Daoy (cell line): ENCODE data around the gene DNAH1. TPM values are rescaled to one million over a fixed set of nuclear protein-coding genes. Genes with fewer than 3 reads are reported as not detected.
A peak's percentile ranks its signal among the peaks of the same experiment; 100 is the strongest.

Experiments used
- DNase-seq: peaks from one replicate; pipeline ENCODE4 v3.0.0-alpha.2; 2015; ENCODE audit warnings: low read depth
- total RNA-seq: library from RNA; depleted of rRNA; stranded (reverse); fragments of >200 nt; shearing (Covaris generic); gene quantifications from 2 replicates; pipeline ENCODE4 v1.2.3, GENCODE V29; 2014; rRNA removed

The DNAH1 gene
- total RNA-seq, 1 experiment from 2014 or later: 0.74 TPM

GRCh38 chr3:52444860-52445793, 129.0 kb downstream of the DNAH1 start, which contains the start of gene SEMA3G:
TSS of gene SEMA3G (minus strand) at chr3:52445103. CDS start at chr3:52445027, 76 bp downstream.
- DNase-seq: peak; percentile 67

- DNase-seq: no peak
Measured at GRCh38 chr3:52446042-52446441, 129.9 kb downstream of the DNAH1 start.

- DNase-seq: peak; percentile 48
Measured at GRCh38 chr3:52446631-52447511, 130.8 kb downstream of the DNAH1 start.

GRCh38 chr3:52447512-52448355, 131.6 kb downstream of the DNAH1 start:
- no peak for DNase-seq

Other genes starting within 250 kb of the DNAH1 start
- gene POC1A, start 161.9 kb upstream of the DNAH1 start, total RNA-seq: 6.0 and 8.6 TPM in 2 replicates
- gene ALAS1, start 118.2 kb upstream of the DNAH1 start, total RNA-seq: 35.5 and 50.2 TPM in 2 replicates
- not detected in 2 replicates for gene TLR9, start 90.7 kb upstream of the DNAH1 start, total RNA-seq
- 103 and 109 TPM in 2 replicates for gene TWF2, start 77.2 kb upstream of the DNAH1 start, total RNA-seq
- 2.3 and 6.6 TPM in 2 replicates for gene PPM1M, start 70.6 kb upstream of the DNAH1 start, total RNA-seq
- gene WDR82, start 37.7 kb upstream of the DNAH1 start, total RNA-seq: 27.7 and 31.1 TPM in 2 replicates
- gene GLYCTK, start 28.5 kb upstream of the DNAH1 start, total RNA-seq: 5.3 and 5.7 TPM in 2 replicates
- 38.2 and 47.8 TPM in 2 replicates for gene BAP1, start 93.7 kb downstream of the DNAH1 start, total RNA-seq
- gene PHF7, start 94.3 kb downstream of the DNAH1 start, total RNA-seq: 8.6 and 12.4 TPM in 2 replicates
- gene SEMA3G, start 128.8 kb downstream of the DNAH1 start, total RNA-seq: 0.34 TPM in 1 of 2 replicates, not detected in the other
- gene TNNC1, start 137.7 kb downstream of the DNAH1 start, total RNA-seq: not detected in 2 replicates
- 18.7 and 19.0 TPM in 2 replicates for gene NISCH, start 139.3 kb downstream of the DNAH1 start, total RNA-seq
- not detected in 2 replicates for gene STAB1, start 179.0 kb downstream of the DNAH1 start, total RNA-seq
- gene NT5DC2, start 217.5 kb downstream of the DNAH1 start, total RNA-seq: 68.6 and 73.1 TPM in 2 replicates
- 3.8 and 13.9 TPM in 2 replicates for gene UQCC5, start 220.3 kb downstream of the DNAH1 start, total RNA-seq